Neural cell (in vitro differentiated cells): ENCODE results near the gene STOML3. TPM values are rescaled to one million over a fixed set of nuclear protein-coding genes. Genes with fewer than 3 reads are reported as not detected.

Experiments used
- H2AFZ ChIP-seq: fragments of 200-600, 300-800 bp; sonication (generic), shearing (Covaris generic); 2 replicates; pipeline ENCODE4 v1.6.0; 2014; ENCODE audit warnings: low read depth, mild to moderate bottlenecking, antibody characterized with exemption, low read length, moderate library complexity
- H3F3A ChIP-seq: fragments of 200-600 bp; shearing (Covaris generic); 2 replicates; pipeline ENCODE4 v1.6.1; 2016; ENCODE audit warnings: mild to moderate bottlenecking, moderate library complexity, mixed read lengths, antibody characterized with exemption, low read length; ENCODE audit not compliant: insufficient read depth, poor library complexity, severe bottlenecking
- H3K27ac ChIP-seq: fragments of 200-600, 300-800 bp; sonication (generic), shearing (Covaris generic); 2 replicates; pipeline ENCODE4 v1.5.1; 2014; ENCODE audit warnings: mild to moderate bottlenecking, low read length, moderate library complexity
- H3K27me3 ChIP-seq: fragments of 300-800, 200-600 bp; sonication (generic), shearing (Covaris generic); 2 replicates; pipeline ENCODE4 v1.6.0; 2014; ENCODE audit warnings: mild to moderate bottlenecking, low read depth, low read length, moderate library complexity; ENCODE audit not compliant: insufficient read depth
- H3K36me3 ChIP-seq: fragments of 300-800, 200-600 bp; sonication (generic), shearing (Covaris generic); 2 replicates; pipeline ENCODE4 v1.5.1; 2014; ENCODE audit warnings: mild to moderate bottlenecking, antibody characterized with exemption, low read length, moderate library complexity; ENCODE audit not compliant: insufficient read depth
- H3K4me2 ChIP-seq: fragments of 300-800, 200-600 bp; sonication (generic), shearing (Covaris generic); 2 replicates; pipeline ENCODE4 v1.6.0; 2014; ENCODE audit warnings: mild to moderate bottlenecking, low read length
- H3K4me3 ChIP-seq: fragments of 300-800, 200-600 bp; sonication (generic), shearing (Covaris generic); 2 replicates; pipeline ENCODE4 v1.5.1; 2014; ENCODE audit warnings: mild to moderate bottlenecking, low read length, moderate library complexity
- H3K79me2 ChIP-seq: fragments of 200-600 bp; shearing (Covaris generic); replicated peaks from 2 replicates; pipeline ENCODE4 v1.6.0; 2014; ENCODE audit warnings: mild to moderate bottlenecking, low read length, moderate library complexity; ENCODE audit not compliant: insufficient read depth
- H3K9ac ChIP-seq: fragments of 300-800, 200-600 bp; sonication (generic), shearing (Covaris generic); 2 replicates; pipeline ENCODE4 v1.6.1; 2016; ENCODE audit warnings: mild to moderate bottlenecking, low read length, mixed read lengths
- H3K9me2 ChIP-seq: fragments of 200-600 bp; shearing (Covaris generic); 2 replicates; pipeline ENCODE4 v1.6.1; 2016; ENCODE audit warnings: mild to moderate bottlenecking, low read length, mixed read lengths; ENCODE audit not compliant: insufficient read depth
- H3K9me3 ChIP-seq: fragments of 200-600, 300-800 bp; sonication (generic), shearing (Covaris generic); 2 replicates; pipeline ENCODE4 v1.6.1; 2016; ENCODE audit warnings: mild to moderate bottlenecking, mixed run types, low read length, moderate library complexity, mixed read lengths
- H4K20me1 ChIP-seq: fragments of 200-600 bp; shearing (Covaris generic); 2 replicates; pipeline ENCODE4 v1.6.1; 2016; ENCODE audit warnings: mild to moderate bottlenecking, mixed run types; ENCODE audit not compliant: insufficient read depth
- EP300 ChIP-seq: fragments of 450-650 bp; conservative IDR thresholded peaks from 2 replicates; pipeline ENCODE4 v1.6.1; 2014; ENCODE audit warnings: antibody characterized with exemption, mild to moderate bottlenecking, moderate library complexity; ENCODE audit not compliant: poor library complexity, severe bottlenecking
- EZH2 ChIP-seq: fragments of 200-600, 300-800 bp; shearing (Covaris generic), sonication (generic); IDR thresholded peaks from 2 replicates; pipeline ENCODE4 v1.6.1; 2014; ENCODE audit warnings: antibody characterized with exemption, low read length, borderline replicate concordance, mild to moderate bottlenecking; ENCODE audit not compliant: insufficient read depth, poor library complexity, severe bottlenecking
- MXI1 ChIP-seq: fragments of 450-650 bp; conservative IDR thresholded peaks from 2 replicates; pipeline ENCODE4 v1.6.1; 2014; ENCODE audit warnings: antibody characterized with exemption, mild to moderate bottlenecking; ENCODE audit not compliant: poor library complexity, severe bottlenecking
- POLR2AphosphoS5 ChIP-seq: IDR thresholded peaks from 2 replicates; pipeline ENCODE4 v1.6.1; 2012
- RAD21 ChIP-seq: fragments of 450-650 bp; conservative IDR thresholded peaks from 2 replicates; pipeline ENCODE4 v1.6.1; 2014; ENCODE audit warnings: antibody characterized with exemption, mild to moderate bottlenecking, moderate library complexity
- SMC3 ChIP-seq: fragments of 450-650 bp; conservative IDR thresholded peaks from 2 replicates; pipeline ENCODE4 v1.6.1; 2014; ENCODE audit warnings: antibody characterized with exemption, mild to moderate bottlenecking, moderate library complexity; ENCODE audit not compliant: poor library complexity
- TAF1 ChIP-seq: IDR thresholded peaks from 2 replicates; pipeline ENCODE4 v1.6.1; 2012; ENCODE audit warnings: low read depth
- polyA plus RNA-seq: library from polyadenylated mRNA; depleted of rRNA; stranded (reverse); fragments of >200 nt; gene quantifications from 2 replicates; pipeline ENCODE4 v1.2.3, GENCODE V29; 2014
- TF ChIP-seq, protein P1 (sequence below): IDR thresholded peaks from 2 replicates; pipeline ENCODE4 v1.6.1; 2012; ENCODE audit warnings: borderline replicate concordance
- TF ChIP-seq, protein P2 (sequence below): fragments of 450-650 bp; IDR thresholded peaks from 2 replicates; pipeline ENCODE4 v1.5.1; 2014; ENCODE audit warnings: antibody characterized with exemption, mild to moderate bottlenecking, moderate library complexity; ENCODE audit not compliant: poor library complexity, severe bottlenecking

Gene STOML3
- polyA plus RNA-seq, 1 donor from 2014 or later: not detected

DNA sequence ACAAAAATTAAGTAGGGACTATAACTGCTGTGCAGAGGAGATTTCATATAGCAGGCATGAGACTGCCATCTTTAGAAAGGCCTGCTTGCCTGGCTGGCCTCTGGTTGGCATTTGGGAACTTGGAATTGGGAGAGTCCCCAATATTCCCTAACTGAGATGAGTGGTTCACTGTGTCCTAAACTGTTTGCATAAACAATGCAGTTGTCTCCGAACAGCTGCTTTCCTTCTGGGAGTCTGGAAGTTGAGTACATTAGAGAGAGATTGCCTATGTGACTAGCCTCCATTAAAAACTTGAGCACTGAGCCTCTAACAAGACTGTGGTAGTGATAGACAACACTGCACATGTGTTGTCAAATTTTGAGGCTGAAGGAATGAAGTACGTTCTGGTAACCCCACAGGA is 47.4 kb downstream of the STOML3 start:
- TF ChIP-seq, protein P1, sequence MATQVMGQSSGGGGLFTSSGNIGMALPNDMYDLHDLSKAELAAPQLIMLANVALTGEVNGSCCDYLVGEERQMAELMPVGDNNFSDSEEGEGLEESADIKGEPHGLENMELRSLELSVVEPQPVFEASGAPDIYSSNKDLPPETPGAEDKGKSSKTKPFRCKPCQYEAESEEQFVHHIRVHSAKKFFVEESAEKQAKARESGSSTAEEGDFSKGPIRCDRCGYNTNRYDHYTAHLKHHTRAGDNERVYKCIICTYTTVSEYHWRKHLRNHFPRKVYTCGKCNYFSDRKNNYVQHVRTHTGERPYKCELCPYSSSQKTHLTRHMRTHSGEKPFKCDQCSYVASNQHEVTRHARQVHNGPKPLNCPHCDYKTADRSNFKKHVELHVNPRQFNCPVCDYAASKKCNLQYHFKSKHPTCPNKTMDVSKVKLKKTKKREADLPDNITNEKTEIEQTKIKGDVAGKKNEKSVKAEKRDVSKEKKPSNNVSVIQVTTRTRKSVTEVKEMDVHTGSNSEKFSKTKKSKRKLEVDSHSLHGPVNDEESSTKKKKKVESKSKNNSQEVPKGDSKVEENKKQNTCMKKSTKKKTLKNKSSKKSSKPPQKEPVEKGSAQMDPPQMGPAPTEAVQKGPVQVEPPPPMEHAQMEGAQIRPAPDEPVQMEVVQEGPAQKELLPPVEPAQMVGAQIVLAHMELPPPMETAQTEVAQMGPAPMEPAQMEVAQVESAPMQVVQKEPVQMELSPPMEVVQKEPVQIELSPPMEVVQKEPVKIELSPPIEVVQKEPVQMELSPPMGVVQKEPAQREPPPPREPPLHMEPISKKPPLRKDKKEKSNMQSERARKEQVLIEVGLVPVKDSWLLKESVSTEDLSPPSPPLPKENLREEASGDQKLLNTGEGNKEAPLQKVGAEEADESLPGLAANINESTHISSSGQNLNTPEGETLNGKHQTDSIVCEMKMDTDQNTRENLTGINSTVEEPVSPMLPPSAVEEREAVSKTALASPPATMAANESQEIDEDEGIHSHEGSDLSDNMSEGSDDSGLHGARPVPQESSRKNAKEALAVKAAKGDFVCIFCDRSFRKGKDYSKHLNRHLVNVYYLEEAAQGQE: no peak
- no peak for TF ChIP-seq EZH2
- no peaks in the 10 kb centered on the region for H3K27me3 ChIP-seq
- H3K27ac ChIP-seq: no peak overlapping the region
- no peaks in the 10 kb centered on the region for H3F3A ChIP-seq
- H3K4me2 ChIP-seq: no peak overlapping the region
- H3K9me3 ChIP-seq: no peaks in the 10 kb centered on the region
- H3K4me3 ChIP-seq: no peak overlapping the region
- no peak overlapping the region for H2AFZ ChIP-seq
- H4K20me1 ChIP-seq: no peaks in the 10 kb centered on the region
- H3K9ac ChIP-seq: no peak overlapping the region
- no peaks in the 10 kb centered on the region for H3K36me3 ChIP-seq
- no peaks in the 10 kb centered on the region for H3K79me2 ChIP-seq
- H3K9me2 ChIP-seq: no peaks in the 10 kb centered on the region

DNA sequence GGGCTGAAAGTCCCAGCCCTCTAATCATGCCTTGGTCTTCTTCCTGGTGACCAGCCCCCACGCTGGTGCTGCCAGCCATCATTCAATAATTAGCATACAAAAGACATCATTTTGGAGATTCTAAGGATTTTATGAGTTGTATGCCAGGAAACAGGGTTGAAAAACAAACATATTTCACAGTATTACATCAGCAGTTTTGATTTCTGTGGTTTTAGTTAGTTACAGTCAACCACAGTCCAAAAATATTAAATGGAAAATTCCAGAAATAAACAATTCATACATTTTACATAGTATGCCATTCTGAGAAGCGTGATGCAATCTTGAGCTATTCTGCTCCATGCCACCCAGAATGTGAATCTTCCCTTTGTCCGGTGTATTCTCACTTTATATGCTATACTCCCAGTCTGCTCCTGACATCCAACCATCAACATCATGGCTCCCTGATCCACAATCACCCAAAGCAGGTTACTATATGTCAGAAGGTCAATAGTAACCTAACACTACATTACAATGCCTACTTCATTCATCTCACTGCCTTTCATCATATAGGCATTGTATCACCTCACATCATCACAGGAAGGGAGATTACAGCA is 49.2 kb downstream of the STOML3 start:
- TF ChIP-seq EP300: no peak
- TF ChIP-seq, protein P1: no peak
- TF ChIP-seq RAD21: no peak
- no peak for TF ChIP-seq MXI1
- no peak for TF ChIP-seq EZH2
- TF ChIP-seq POLR2AphosphoS5: no peak
- TF ChIP-seq SMC3: no peak
- TF ChIP-seq, protein P2, sequence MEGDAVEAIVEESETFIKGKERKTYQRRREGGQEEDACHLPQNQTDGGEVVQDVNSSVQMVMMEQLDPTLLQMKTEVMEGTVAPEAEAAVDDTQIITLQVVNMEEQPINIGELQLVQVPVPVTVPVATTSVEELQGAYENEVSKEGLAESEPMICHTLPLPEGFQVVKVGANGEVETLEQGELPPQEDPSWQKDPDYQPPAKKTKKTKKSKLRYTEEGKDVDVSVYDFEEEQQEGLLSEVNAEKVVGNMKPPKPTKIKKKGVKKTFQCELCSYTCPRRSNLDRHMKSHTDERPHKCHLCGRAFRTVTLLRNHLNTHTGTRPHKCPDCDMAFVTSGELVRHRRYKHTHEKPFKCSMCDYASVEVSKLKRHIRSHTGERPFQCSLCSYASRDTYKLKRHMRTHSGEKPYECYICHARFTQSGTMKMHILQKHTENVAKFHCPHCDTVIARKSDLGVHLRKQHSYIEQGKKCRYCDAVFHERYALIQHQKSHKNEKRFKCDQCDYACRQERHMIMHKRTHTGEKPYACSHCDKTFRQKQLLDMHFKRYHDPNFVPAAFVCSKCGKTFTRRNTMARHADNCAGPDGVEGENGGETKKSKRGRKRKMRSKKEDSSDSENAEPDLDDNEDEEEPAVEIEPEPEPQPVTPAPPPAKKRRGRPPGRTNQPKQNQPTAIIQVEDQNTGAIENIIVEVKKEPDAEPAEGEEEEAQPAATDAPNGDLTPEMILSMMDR: no peak
- no peak for TF ChIP-seq TAF1
- Histone ChIP-seq H3K27ac (no peak overlapping the region), H3F3A (no peaks in the 10 kb centered on the region), H3K9me3 (no peaks in the 10 kb centered on the region), H3K27me3 (no peaks in the 10 kb centered on the region), H3K4me2 (no peak overlapping the region), H3K9me2 (no peaks in the 10 kb centered on the region), H3K4me3 (no peak overlapping the region), H3K79me2 (no peaks in the 10 kb centered on the region), H2AFZ (no peak overlapping the region), H3K36me3 (no peaks in the 10 kb centered on the region), H4K20me1 (no peaks in the 10 kb centered on the region), H3K9ac (no peak overlapping the region)
